NCI-H146 treated with DMSO at 0.1 percent for 48 hours (cell line): ENCODE data around the gene ADCY3.

Experiments used
- DNase-seq: peaks from one replicate; lab custom pipeline; 2025; ENCODE audit not compliant: unreplicated experiment; lab: John Stamatoyannopoulos, UW

Gene ADCY3

GRCh38 chr2:24906466-24906865 lies 13.6 kb downstream of the ADCY3 start:
- DNase-seq = no peak

- DNase-seq = no peak
Measured at GRCh38 chr2:24903161-24904103, 16.6 kb downstream of the ADCY3 start.

DNA sequence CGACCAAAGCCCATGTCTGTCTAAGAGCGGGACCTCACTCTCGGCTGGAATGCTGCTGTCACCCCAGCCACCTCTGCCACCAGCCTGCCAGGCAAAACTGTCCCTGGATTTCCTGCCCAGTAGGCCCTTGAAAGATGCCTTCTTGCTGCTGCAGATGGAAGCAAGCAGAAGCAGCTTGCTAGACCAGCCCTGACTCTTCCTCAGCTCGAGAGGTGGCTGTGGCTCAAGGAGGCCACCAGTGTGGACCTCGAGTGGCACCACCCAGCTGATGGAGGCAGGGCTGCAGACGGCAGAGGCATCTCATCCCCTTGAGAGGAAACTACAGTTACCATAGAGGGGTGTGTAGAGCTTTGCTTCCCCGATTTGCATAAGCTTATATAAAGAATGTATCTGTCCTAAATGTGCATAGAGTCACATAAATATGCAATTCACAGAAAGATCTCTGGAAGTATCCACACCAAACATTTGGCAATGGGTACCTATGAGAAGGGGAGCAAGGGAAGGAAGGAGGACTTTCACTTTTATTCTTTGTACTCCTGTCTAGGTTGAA lies 20.6 kb downstream of the ADCY3 start:
- DNase-seq = no peak

GRCh38 chr2:24898122-24899109 lies 21.6 kb downstream of the ADCY3 start:
- DNase-seq = no peak

GRCh38 chr2:24894750-24895149 lies 25.3 kb downstream of the ADCY3 start:
- no peak for DNase-seq

GRCh38 chr2:24893934-24894333 lies 26.1 kb downstream of the ADCY3 start:
- no peak for DNase-seq

GRCh38 chr2:24892928-24893327 lies 27.1 kb downstream of the ADCY3 start:
- no peak for DNase-seq

DNA sequence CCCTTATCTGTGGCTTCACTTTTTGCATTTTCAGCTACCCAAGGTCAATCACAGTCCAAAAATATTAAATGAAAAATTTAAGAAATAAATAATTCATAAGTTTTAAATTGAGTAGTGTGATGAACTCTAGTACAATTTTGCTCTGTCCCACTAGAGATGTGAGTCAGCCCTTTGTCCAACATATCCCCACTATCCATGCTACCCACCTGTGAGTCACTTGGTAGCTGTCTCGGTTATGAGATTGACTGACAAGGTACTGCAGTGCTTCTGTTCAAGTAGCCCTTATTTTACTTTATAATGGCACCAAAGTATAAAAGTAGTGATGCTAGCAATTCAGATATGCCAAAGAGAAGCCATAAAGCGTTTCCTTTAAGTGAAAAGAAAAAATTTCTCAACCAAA lies 28.8 kb downstream of the ADCY3 start:
- DNase-seq = no peak

GRCh38 chr2:24889221-24889620 lies 30.8 kb downstream of the ADCY3 start:
- DNase-seq = no peak

DNA sequence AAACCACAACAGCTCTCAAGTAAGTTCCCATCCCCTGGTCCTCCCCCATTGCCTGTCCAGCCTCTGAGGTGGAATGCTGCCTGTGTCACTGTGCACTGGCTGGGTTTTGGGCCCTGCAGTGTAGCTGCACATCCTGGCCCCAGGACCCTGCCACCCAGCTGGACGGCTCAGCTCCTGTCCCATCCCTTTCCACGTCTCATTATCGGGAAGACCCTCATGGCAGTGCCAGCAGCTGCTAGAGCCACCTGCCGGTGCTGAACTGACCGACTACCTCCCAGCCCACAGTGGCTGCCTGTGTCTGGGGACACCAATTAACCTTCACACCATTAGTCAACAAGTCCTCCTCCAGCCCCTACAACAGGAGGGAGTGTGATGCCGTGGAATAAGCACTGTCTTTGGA lies 31.9 kb downstream of the ADCY3 start:
- no peak for DNase-seq

- no peak for DNase-seq
Measured at GRCh38 chr2:24887307-24887874, 32.6 kb downstream of the ADCY3 start.

DNA sequence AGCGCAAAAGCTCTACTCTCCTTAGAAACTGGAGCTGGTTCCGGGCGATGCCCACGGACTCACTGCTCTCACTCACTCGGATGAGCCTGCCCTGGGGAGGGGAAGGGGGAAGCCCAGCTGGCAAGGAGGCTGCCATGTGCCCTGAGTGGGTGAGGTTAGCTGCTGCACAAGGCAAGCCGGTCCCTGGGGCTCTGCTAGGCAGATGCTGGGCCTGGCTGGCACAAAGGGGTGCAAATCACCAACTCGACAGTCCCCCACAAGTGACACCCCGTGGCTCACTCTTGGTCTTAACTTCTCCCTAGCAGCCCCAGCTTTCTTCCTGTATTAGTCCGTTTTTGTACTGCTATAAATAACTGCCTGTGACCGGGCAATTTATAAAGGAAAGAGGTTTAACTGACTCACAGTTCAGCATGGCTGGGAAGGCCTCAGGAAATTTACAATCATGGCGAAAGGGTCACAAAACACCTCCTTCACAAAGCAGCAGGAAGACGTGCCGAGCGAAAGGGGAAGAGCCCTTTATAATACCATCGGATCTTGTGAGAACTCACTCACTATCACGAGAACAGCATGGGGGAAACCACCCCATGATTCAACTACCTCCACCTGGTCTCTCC lies 33.2 kb downstream of the ADCY3 start:
- DNase-seq = no peak

DNA sequence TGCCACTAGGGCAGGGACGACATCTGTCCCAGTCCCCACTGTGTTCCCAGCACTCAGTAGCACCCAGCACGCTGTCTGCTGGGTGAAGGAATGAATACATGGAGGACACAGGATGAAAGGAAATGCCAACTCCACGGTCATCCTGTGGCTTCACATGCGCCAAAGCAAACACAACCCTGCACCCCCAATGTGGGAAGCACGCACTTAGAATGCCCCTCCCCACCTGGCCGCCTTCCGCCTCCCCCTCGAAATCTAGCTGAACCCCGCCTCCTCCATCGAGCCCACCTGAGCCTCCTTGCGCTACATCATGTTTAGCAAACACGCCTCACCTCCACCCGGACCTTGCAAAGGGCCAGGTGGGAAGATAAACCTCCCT lies 33.9 kb downstream of the ADCY3 start:
- DNase-seq = no peak

DNA sequence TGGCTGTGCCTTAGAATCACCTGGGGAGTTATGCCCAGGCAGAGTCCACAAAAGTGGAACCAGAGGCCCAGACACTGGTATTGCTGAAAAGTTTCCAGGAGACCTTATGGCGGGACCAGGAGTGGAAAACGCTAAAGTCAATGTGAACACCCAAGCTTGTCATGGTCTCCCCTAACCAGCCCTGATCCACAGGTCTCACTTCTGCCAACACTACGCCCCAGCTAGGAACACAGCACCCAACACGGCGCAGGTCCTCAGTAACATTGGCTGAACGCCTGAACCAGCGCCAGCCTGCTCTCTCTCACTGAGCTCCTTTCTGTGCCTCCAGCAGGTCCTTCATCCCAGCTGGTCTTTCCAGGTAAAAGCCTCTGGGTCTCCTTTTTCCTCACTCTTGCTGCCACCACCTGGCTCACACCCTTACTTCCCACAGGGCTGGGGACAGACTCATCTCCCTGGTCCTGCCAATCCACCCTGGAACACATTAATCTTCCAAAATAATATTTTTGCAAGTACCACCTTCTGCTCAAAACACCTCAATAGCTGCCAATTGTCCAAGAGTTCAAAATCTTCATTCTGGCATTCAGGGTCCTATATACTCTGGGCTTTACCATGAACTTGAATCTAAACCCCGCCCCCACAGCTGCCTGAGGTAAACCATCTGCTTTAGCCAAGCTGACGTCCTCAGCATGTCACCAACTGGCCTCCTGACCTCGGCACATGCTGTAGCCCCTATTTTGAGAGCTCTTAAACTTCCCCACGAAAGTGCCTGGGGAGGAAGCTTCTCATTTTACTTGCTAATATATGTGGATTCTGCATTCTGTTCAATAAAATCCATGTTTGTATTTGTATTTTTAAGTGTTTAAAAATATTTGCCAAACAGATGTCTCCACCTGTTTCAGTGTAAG lies 34.6 kb downstream of the ADCY3 start:
- no peak for DNase-seq

DNA sequence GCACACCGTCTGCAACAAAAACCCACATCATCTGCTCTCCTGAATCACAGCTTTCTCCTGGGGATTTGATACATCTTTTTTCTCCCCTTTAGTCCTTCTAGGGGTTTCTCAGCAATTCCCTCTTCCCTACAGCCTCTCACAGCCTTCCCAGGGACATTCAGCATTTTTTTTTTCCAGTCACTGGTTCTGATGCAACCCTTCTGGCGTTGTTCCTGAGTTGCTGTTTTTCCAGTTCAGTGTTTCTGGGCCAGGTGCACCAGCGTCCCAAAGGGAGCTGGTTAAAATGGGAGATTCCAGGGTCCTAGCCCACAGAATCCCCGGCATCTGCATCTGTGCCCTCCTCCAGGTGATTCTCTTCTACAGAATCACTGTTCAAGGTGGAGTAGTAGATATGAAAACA lies 36.1 kb downstream of the ADCY3 start:
- DNase-seq = no peak

DNA sequence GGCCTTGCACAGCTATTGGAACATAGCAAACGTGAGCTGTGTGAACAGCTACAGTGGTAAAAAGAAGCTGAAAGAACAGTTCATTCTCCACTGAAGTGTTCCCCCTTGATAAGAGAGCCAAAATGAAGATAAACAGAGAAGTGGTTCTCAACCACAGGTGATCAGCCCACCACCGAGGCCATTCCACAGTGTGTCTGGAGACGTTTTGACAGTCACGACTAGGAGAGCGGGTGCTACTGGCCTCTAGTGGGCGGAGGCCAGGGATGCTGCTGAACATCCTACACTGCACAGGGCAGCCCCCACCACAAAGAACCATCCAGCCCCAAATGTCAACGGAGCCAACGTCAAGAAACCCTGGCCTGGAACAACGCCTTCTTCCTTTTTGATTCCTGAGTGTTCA lies 38.4 kb downstream of the ADCY3 start:
- no peak for DNase-seq

DNA sequence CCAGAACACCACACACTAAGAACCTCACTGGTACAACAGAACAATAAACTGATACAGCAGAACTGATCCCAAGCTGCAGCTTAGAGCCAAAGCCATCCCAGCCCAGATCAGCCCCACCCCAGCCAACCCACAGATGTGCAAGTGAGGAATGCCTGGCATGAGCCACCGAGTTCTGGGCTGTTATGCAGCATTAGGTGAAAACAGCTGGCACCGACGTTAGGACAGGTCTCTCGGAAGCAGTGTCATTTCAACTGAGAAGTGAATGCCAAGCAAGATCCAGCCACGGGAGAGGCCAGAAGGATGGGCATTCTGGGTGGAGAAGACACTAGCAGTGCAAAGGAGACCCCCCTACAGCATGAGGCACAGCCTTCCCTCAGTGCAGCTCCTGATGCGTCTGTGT lies 38.9 kb downstream of the ADCY3 start:
- DNase-seq = no peak

DNA sequence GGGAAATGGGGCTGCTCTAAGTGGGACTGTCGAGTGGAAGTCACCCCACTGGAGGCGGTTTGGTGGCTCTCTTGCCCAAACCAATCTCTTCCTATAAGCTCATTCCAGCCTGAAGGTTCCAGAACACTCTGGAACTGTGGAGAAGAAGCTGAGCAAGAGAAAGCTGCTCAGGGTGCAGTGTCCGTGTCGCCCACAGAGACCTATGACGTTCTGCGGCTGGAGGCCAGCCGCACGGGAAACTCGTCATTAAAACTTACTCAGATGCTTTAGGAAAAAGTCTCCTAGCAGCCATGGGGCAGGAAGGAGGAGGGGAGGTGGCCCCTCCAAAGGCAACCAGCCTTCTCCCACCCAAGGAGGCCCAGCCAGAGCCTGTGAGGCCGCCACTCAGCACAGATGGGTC lies 41.7 kb downstream of the ADCY3 start:
- DNase-seq = no peak

DNA sequence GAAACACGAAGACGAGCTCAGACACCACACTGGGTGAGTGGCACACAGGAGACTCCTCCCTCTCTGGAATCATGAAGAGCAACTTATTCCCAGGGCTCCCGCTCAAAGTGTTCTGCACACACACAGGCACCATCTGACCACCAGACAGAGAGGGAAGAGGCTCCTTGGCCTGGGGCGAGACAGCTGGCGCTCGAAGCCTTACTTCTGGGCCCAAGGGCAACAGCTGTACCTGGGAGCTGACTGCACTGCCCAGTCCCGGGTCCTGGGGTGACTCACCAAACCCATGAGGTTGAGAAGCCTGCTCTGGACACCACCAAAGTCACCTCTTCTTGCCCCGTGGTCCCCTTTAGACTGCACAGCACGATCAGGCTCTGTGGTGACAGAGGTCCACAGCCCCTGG lies 42.4 kb downstream of the ADCY3 start:
- no peak for DNase-seq

DNA sequence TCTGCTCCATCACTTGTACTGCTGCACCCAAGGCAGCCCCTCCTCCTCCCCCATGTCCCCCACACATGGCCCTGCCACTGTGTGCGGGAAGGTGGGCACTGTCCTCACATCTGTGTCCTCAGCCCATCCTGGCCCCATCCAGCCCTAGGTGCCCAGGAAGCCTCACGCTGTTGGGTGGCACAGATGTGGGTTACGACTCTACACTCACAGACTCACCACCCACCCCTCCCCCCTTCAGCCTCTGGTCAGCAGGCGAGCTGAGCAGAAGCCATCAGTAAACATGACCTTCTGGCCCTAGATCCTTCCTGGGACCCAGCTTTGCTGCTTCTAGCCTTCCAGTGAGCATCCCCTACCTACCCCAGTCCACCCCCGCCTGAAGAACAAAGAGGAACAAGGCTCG lies 43.0 kb downstream of the ADCY3 start:
- DNase-seq = no peak
